Activated CD8-positive, alpha-beta memory T cell treated with anti-CD3 and anti-CD28 coated beads for 36 hours (primary cell): ENCODE data around the gene TMEM187. TPM values are rescaled to one million over a fixed set of nuclear protein-coding genes. Genes with fewer than 3 reads are reported as not detected.

Experiments used
- CTCF ChIA-PET: fragments of 350-600 bp; sonication (Branson Sonifier 250); formaldehyde crosslinking; loops from one replicate; lab custom pipeline; 2021; ENCODE audit warnings: antibody characterized with exemption; lab: Charles Lee
- POLR2A ChIA-PET: fragments of 350-600 bp; sonication (Branson Sonifier 250); formaldehyde crosslinking; loops from one replicate; lab custom pipeline; 2021; ENCODE audit warnings: antibody characterized with exemption; lab: Charles Lee
- total RNA-seq, 2 experiments: library from RNA; stranded (reverse); gene quantifications; one replicate each; pipeline ENCODE4 v1.2.3, GENCODE V29; 2021

Gene TMEM187
- 1 to 10 TPM; 3.5 to 4.0 TPM for total RNA-seq

DNA sequence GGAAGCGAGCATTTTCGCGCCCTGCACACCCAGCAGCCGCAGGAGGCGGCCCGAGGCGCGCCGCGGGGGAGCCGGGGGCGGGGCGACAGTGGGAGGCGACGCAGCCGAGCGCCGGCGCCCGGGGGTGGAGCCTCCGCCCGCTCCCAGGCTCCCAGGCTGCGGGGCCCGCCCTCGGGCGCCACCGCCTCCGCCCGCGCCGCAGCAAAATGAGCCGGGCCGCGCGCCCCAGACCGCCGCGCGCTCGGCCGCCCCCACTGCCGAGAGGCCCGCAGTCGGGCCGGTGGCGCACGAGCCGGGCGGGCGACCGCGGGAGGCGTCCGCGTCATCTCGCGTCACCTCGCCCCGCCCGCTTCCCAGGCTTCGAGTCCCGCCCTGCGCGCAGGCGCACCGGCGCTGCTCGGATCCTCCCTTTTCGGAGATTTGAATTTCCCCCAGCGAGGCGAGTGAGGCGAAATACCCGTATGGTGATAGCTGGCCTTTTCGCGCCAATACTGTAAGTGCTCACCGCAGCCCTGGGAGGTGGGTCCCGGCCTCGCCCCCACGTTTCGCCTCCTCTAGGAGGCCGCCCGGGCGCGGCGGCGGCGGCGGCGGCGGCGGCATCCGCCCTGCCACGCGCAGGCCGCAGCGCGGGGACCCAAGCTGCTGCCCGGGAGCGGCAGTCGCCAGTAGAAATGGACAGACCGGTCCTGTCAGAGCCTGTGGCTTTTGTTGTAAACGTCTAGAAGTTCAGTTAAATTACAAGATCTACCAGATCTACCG lies at the start of gene TMEM187:
Gene TMEM187 (plus strand): TSS at position 387 of the 759 bp plus-strand sequence. CDS start 9,309 bp downstream, outside the sequence.
- ChIA-PET CTCF (interaction anchor here (1.0 to 1.4 kb wide), 3 partner anchors 12 to 46 kb away, joined by 3 to 4 read pairs (median 3); partner anchors contain the start of gene ARHGAP4), POLR2A (interaction anchor here (0.5 to 2.7 kb wide), 5 partner anchors 9 to 539 kb away, joined by 3 to 14 read pairs (median 4); partner anchors contain the start of gene RPL10)

GRCh38 chrX:153922932-153923857 lies 49.4 kb upstream of the TMEM187 start:
- ChIA-PET POLR2A (interaction anchor here (2.5 kb wide), 1 partner anchor 129 kb away, joined by 7 read pairs; the partner anchor contains the start of genes IDH3G and SSR4), CTCF (interaction anchor here (0.6 to 8.5 kb wide), 7 partner anchors 9 to 159 kb away, joined by 3 to 58 read pairs (median 3); partner anchors contain the start of gene PLXNB3)

GRCh38 chrX:153924149-153924861 lies 48.2 kb upstream of the TMEM187 start:
- ChIA-PET POLR2A (interaction anchor here (0.5 to 2.5 kb wide), 8 partner anchors 13 to 130 kb away, joined by 3 to 12 read pairs (median 4); partner anchors contain the start of genes IDH3G and SSR4), CTCF (interaction anchor here (0.7 to 8.5 kb wide), 5 partner anchors 8 to 41 kb away, joined by 3 to 58 read pairs (median 3); partner anchors contain the start of gene RENBP)

DNA sequence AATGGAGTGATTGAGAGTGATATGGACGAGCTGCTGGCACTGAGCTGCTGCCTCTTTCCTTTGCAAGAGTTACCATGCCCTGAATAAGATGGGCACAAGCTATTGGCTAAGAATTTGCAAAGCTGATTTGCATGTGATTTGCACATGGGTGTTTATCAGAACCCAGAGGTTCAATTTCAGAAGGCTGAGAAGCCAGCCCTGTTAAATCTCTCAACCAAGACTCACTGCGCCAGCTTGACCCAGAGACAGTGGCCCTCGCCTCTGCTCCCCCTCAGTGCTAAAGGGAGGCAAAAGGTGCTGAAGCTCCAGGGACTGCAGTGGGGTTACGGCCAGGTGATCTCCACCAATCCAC lies 47.2 kb upstream of the TMEM187 start:
- CTCF ChIA-PET, result interaction anchor here (0.9 to 8.5 kb wide), 4 partner anchors 14 to 57 kb away, joined by 3 to 58 read pairs (median 4); no protein-coding TSS in a partner anchor
- POLR2A ChIA-PET, result interaction anchor here (1.1 to 2.5 kb wide), 5 partner anchors 11 to 41 kb away, joined by 3 to 12 read pairs (median 4); no protein-coding TSS in a partner anchor

DNA sequence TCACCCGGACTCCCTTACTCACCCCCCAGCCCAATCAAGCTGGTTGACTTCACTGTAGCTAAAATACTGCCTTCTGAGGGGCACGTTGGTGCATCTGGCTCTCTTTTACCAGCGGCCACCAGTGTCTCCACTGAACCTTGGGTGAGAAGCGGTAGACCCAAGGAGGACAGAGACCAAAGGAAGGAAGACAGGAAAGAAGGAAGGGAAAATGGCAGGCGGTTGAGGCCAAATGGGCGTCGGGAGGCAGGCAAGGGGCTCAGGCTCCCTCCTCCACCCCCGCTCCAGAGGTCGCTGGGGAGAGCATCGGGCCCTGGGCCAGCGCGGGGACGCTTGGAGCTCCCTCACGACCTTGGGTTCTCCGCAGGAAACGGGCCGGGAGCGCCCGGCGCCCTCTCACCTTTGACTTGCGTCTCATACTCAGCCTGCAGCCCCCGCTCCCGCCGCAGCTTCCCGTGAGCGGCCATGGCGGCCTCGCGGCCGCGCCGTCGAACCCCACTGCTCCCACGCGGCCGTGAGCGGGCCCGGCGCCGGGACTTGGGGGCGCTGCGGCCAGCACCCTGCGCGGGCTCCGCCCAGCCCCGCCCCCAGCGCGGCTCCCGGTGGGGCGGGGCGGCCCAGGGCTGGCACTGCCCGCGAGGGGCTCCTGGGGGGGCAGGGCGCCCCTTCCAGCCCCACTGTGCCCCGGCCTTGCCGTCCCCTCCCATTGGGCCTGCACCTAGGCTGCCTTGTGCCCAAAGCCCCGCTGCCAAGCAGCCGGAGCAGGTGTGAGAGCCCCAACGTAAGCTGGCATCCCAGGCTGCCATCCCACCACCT lies 46.6 kb upstream of the TMEM187 start, which contains the start of gene ARHGAP4:
Gene ARHGAP4 (minus strand): TSS at position 526 of the 813 bp plus-strand sequence. CDS start 62 bp downstream, at position 464.
- ChIA-PET POLR2A (interaction anchor here (0.9 to 2.5 kb wide), 8 partner anchors 9 to 44 kb away, joined by 3 to 12 read pairs (median 4); partner anchors contain the start of gene NAA10), CTCF (interaction anchor here (0.9 to 8.5 kb wide), 5 partner anchors 15 to 56 kb away, joined by 3 to 58 read pairs (median 3); partner anchors contain the start of genes HCFC1 and TMEM187)

GRCh38 chrX:153926552-153926857 lies 46.0 kb upstream of the TMEM187 start:
- ChIA-PET POLR2A (interaction anchor here (0.9 to 2.5 kb wide), 6 partner anchors 8 to 43 kb away, joined by 3 to 12 read pairs (median 4); partner anchors contain the start of gene NAA10), CTCF (interaction anchor here (1.3 to 8.5 kb wide), 3 partner anchors 21 to 46 kb away, joined by 3 to 58 read pairs (median 5); partner anchors contain the start of genes HCFC1 and TMEM187)

GRCh38 chrX:153926858-153927671 lies 45.5 kb upstream of the TMEM187 start:
- POLR2A ChIA-PET, result interaction anchor here (0.5 to 2.5 kb wide), 6 partner anchors 8 to 43 kb away, joined by 3 to 10 read pairs (median 4); partner anchors contain the start of gene NAA10
- CTCF ChIA-PET, result interaction anchor here (1.3 to 8.5 kb wide), 3 partner anchors 20 to 45 kb away, joined by 3 to 58 read pairs (median 5); partner anchors contain the start of genes HCFC1 and TMEM187

DNA sequence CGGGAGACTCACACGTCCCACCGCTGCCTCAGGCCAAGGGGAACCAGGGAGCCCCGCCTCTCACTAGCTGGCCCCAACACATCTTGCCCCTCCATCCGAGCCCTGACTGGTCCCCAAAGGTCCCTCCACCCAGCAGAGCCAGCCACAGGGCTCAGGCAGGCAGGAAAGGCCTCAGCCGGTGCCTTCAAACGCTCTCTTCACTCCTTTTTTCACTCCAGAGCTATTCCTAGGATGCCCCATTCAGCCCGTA lies 45.0 kb upstream of the TMEM187 start:
- ChIA-PET CTCF (interaction anchor here (8.5 kb wide), 1 partner anchor 20 kb away, joined by 58 read pairs; no protein-coding TSS in a partner anchor), POLR2A (interaction anchor here (1.2 kb wide), 1 partner anchor 42 kb away, joined by 3 read pairs; no protein-coding TSS in a partner anchor)

DNA sequence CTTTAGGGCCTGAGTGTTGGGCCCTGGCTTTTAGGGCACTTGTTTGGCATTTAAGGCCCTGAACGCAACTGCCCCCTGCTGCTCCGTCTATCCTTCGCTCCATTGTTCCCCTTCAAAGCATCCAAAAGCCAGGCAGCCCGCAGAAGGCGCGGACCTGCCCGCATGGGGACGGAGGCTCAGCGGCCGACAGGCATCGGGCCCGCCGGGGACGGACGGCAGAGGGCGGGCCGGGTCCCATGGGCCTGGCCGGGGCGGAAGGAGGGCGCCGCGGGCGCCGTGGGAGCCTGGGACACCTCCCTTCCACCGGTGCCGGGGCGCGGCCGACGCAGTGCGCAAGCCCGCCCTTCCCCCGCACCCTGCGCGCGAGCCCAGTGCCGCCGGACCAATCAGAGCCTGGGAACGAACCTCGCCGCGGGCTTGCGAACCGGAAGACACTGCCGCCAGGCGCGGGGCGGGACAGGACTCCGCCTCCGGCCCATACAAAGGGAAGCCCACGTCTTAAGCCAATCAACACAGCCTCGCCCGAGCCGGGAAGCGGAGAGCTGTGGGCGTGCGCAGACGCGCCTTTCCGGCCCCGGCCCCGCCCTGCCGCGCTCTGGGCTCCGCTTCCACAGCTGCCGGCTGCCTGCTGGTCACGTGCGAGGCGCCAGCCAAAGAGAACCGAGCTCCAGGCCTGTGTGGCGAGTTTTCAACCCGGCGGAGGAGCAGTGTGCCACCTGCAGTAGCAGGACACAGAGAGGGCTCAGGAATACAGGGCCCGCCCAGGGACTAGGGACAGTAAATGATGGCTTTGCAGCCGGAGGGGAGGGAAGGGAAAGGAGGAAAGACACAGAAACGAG lies 44.4 kb upstream of the TMEM187 start:
- POLR2A ChIA-PET, result interaction anchor here (0.6 to 1.1 kb wide), 3 partner anchors 11 to 76 kb away, joined by 3 to 6 read pairs (median 4); partner anchors contain the start of gene HCFC1
- CTCF ChIA-PET, result interaction anchor here (0.9 to 8.5 kb wide), 2 partner anchors 19 to 41 kb away, joined by 3 to 58 read pairs; no protein-coding TSS in a partner anchor

GRCh38 chrX:153928846-153929245 lies 43.7 kb upstream of the TMEM187 start:
- POLR2A ChIA-PET, result interaction anchor here (0.6 to 1.1 kb wide), 3 partner anchors 10 to 76 kb away, joined by 3 to 6 read pairs (median 4); partner anchors contain the start of gene HCFC1
- CTCF ChIA-PET, result interaction anchor here (0.9 to 8.5 kb wide), 2 partner anchors 19 to 40 kb away, joined by 3 to 58 read pairs; no protein-coding TSS in a partner anchor

DNA sequence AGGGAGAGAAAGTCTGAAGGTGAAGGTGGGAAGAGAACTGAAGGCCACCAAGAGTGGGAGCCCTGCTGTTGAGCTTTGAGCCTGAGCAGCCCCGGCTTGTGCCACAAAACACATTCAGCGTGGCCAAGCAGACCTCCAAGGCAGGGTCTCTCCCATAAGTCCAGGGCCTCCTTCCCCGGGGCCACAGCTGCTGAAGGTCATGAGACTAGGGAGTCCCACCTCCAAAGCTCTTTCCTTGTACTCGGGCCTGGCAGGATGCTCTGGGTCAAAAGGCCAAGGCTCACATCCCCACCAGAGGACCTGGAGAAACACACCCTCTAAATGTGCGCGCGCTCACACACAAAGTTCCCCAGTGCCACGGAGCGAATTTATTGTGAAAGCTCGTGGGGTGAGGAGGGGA lies 43.0 kb upstream of the TMEM187 start:
- CTCF ChIA-PET, result interaction anchor here (8.5 kb wide), 1 partner anchor 18 kb away, joined by 58 read pairs; no protein-coding TSS in a partner anchor
- POLR2A ChIA-PET, result no interaction called here

GRCh38 chrX:153930011-153930910 lies 42.3 kb upstream of the TMEM187 start:
- POLR2A ChIA-PET, result no interaction called here

GRCh38 chrX:153931151-153931550 lies 41.4 kb upstream of the TMEM187 start:
- POLR2A ChIA-PET, result interaction anchor here (0.5 kb wide), 1 partner anchor 162 kb away, joined by 8 read pairs; no protein-coding TSS in a partner anchor

More at GRCh38 chrX:153930011-153930910, 42.3 kb upstream of the TMEM187 start:
- CTCF ChIA-PET, result interaction anchor here (8.5 kb wide), 1 partner anchor 17 kb away, joined by 58 read pairs; no protein-coding TSS in a partner anchor

More at GRCh38 chrX:153931151-153931550, 41.4 kb upstream of the TMEM187 start:
- CTCF ChIA-PET, result interaction anchor here (1.0 kb wide), 1 partner anchor 14 kb away, joined by 3 read pairs; no protein-coding TSS in a partner anchor
